Ovary (tissue), 9 donors: ENCODE measurements around the gene TMEM106A. TPM values are rescaled to one million over a fixed set of nuclear protein-coding genes. Genes with fewer than 3 reads are reported as not detected.

Source experiments
- DNase-seq, 5 donors: peaks; one replicate each; pipeline ENCODE4 v3.0.0-alpha.2; 2019 to 2020
- H3K27ac ChIP-seq, 2 donors: fragments of 200-600 bp; one replicate each; pipeline versions ENCODE4 v1.5.1 to v1.8.0; 2019 to 2022
- H3K27me3 ChIP-seq: fragments of 200-600 bp; one replicate; pipeline ENCODE4 v1.8.0; 2022
- H3K36me3 ChIP-seq: fragments of 200-600 bp; sonication (generic); one replicate; pipeline ENCODE4 v1.5.1; 2019
- H3K4me1 ChIP-seq: one replicate; pipeline ENCODE4 v1.8.1; 2013; ENCODE audit warnings: mild to moderate bottlenecking, moderate library complexity; ENCODE audit not compliant: insufficient read depth
- H3K4me3 ChIP-seq: fragments of 200-600 bp; sonication (generic); one replicate; pipeline ENCODE4 v1.5.1; 2017
- H3K9me3 ChIP-seq, 2 donors: fragments of 200-600 bp in 1 of 2; sonication (generic) in 1 of 2; one replicate each; pipeline versions ENCODE4 v1.5.1 to v1.8.1; 2013 to 2019; ENCODE audit warnings: mild to moderate bottlenecking in 1 of 2, moderate library complexity in 1 of 2
- CTCF ChIP-seq, 3 donors: fragments of 450-650 bp in 2 of 3; fragments of 200-600 bp in 1 of 3; IDR thresholded peaks; one replicate each; pipeline versions ENCODE4 v1.5.1 to v1.8.0; 2016 to 2022; ENCODE audit warnings: antibody characterized with exemption in 3 of 3, mild to moderate bottlenecking in 1 of 3
- EP300 ChIP-seq: sonication (generic); formaldehyde crosslinking; IDR thresholded peaks from one replicate; pipeline ENCODE4 v1.6.1; 2017; ENCODE audit warnings: antibody characterized with exemption
- POLR2A ChIP-seq: fragments of 450-650 bp; IDR thresholded peaks from one replicate; pipeline ENCODE4 v1.6.1; 2017; ENCODE audit warnings: antibody characterized with exemption, mild to moderate bottlenecking, moderate library complexity
- WGBS, 3 donors: extraction: QIAGEN DNeasy Blood & Tissue Kit in 1 of 3; methylation state at CpG; one replicate each; pipeline versions ENCODE4 v1.1.5 to v1.1.7; 2013 to 2017; 5-methylcytosine and 5-hydroxymethylcytosine counted together
- intact Hi-C, 4 donors: fragments of 100-400 bp; cut with DNase I; formaldehyde crosslinking; loops; one replicate each; pipeline versions ENCODE4 v1.11.0 to v1.15.1; 2022 to 2023
- polyA plus RNA-seq, 2 donors: library from polyadenylated mRNA; stranded (reverse); fragments of 200-250 nt in 1 of 2; fragments of 350-450 nt in 1 of 2; fragmentation: Illumina TruSeq in 1 of 2; extraction: RNeasy Lipid Tissue Mini Kit (QIAGEN cat#74804) in 1 of 2; gene quantifications; one replicate each; pipeline ENCODE4 v1.2.3, GENCODE V29; 2013 to 2014
- total RNA-seq, 7 donors: library from RNA; depleted of rRNA in 2 of 7; stranded (reverse); fragments of >200 nt in 2 of 7; fragmentation: NEBNext Ultra II Directional in 3 of 7; extraction: Animal tissue kit (Norgen Biotek cat#: 25700) in 3 of 7; gene quantifications; one replicate each; pipeline versions ENCODE4 v1.1.0 to v1.2.4, GENCODE V29; 2016 to 2023
- donor health status: DM: no; HTN: no; CAD: no; lungs with moderate emphysema.
- donor health status: DM: no; HTN: no; CAD: no.
- donor health status: Bipolar disorder and iron deficiency.
- donor health status: DM: yes; HTN: yes; CAD: no.
- donor health status: DM: no; HTN: no; CAD: no.
- donor health status: DM: yes; HTN: yes; CAD: no.

Gene TMEM106A
- total and polyA plus RNA-seq, 9 donors, result 1.5 to 23.4 (median 13.4) TPM

GRCh38 chr17:43217614-43218087, 6.0 kb downstream of the TMEM106A start:
- Histone ChIP-seq H3K27ac (no peak overlapping the region), H3K36me3 (no peaks in the 10 kb centered on the region), H3K4me3 (no peak overlapping the region), H3K27me3 (no peaks in the 10 kb centered on the region), H3K9me3 (no peaks in the 10 kb centered on the region), H3K4me1 (peaks cover 5% of the 10 kb centered on the region)
- 68 to 88% (median 77%) methylated on average over 2 of the region's 2 CpGs for WGBS, 3 donors
- TF ChIP-seq CTCF (IDR thresholded peaks at IDR 0.05), result no peak
- TF ChIP-seq POLR2A, result no peak
- no peak for TF ChIP-seq EP300
- intact Hi-C loops, result loop anchor here in 1 of 4 donors (10.0 kb wide), 2 partner anchors 83 to 193 kb away; partner anchors contain the start of genes RND2 and VAT1
- no peak for DNase-seq

GRCh38 chr17:43219001-43219400, 7.3 kb downstream of the TMEM106A start:
- Histone ChIP-seq H3K4me3 (no peak overlapping the region), H3K9me3 (no peaks in the 10 kb centered on the region), H3K27ac (no peak overlapping the region), H3K36me3 (no peaks in the 10 kb centered on the region), H3K4me1 (peaks cover 1% of the 10 kb centered on the region), H3K27me3 (no peaks in the 10 kb centered on the region)
- intact Hi-C loops, result loop anchor here in 1 of 4 donors (10.0 kb wide), 2 partner anchors 84 to 194 kb away; partner anchors contain the start of genes RND2 and VAT1
- DNase-seq, result no peak
- no peak for TF ChIP-seq POLR2A
- TF ChIP-seq CTCF (IDR thresholded peaks at IDR 0.05), result no peak
- no peak for TF ChIP-seq EP300
- WGBS, 3 donors, result 83 to 86% (median 84%) methylated on average over 2 of the region's 2 CpGs

- Histone ChIP-seq H3K9me3 (no peaks in the 10 kb centered on the region), H3K36me3 (no peaks in the 10 kb centered on the region), H3K4me3 (no peak overlapping the region), H3K27ac (no peak overlapping the region), H3K27me3 (no peaks in the 10 kb centered on the region), H3K4me1 (peaks cover 1% of the 10 kb centered on the region)
- 39 to 62% (median 54%) methylated on average over 8 of the region's 8 CpGs for WGBS, 3 donors
- TF ChIP-seq POLR2A (no peak), CTCF (IDR thresholded peaks at IDR 0.05) (no peak), EP300 (no peak)
- no peak for DNase-seq
- intact Hi-C loops, result loop anchor here in 1 of 4 donors (10.0 kb wide), 2 partner anchors 85 to 195 kb away; partner anchors contain the start of genes RND2 and VAT1
Observed at GRCh38 chr17:43219746-43220380, 8.2 kb downstream of the TMEM106A start.

GRCh38 chr17:43220511-43221125, 8.9 kb downstream of the TMEM106A start:
- 79 to 85% (median 79%) methylated on average over 9 of the region's 9 CpGs for WGBS, 3 donors
- intact Hi-C loops, result no loop called here
- TF ChIP-seq POLR2A (no peak), CTCF (IDR thresholded peaks at IDR 0.05) (no peak), EP300 (no peak)
- no peaks in the 10 kb centered on the region for H3K36me3 ChIP-seq
- no peak overlapping the region for H3K4me3 ChIP-seq
- no peaks in the 10 kb centered on the region for H3K27me3 ChIP-seq
- H3K4me1 ChIP-seq, result peaks cover 1% of the 10 kb centered on the region
- no peaks in the 10 kb centered on the region for H3K9me3 ChIP-seq
- DNase-seq, result no peak
- H3K27ac ChIP-seq, result no peak overlapping the region
